Tibial artery (tissue), 4 donors: Measurements from ENCODE around the gene DCTN5.

Source experiments
- DNase-seq, 2 donors: peaks; one replicate each; pipeline ENCODE4 v3.0.0-alpha.2; 2019
- H3K27ac ChIP-seq, 2 donors: fragments of 200-600 bp; sonication (generic) in 1 of 2; 1 replicate in 1 of 2; 2 replicates in 1 of 2; pipeline ENCODE4 v1.5.1; 2018 to 2019; ENCODE audit warnings: mild to moderate bottlenecking in 1 of 2
- H3K27me3 ChIP-seq, 2 donors: fragments of 200-600 bp; sonication (generic) in 1 of 2; one replicate each; pipeline versions ENCODE4 v1.5.1 to v1.6.0; 2016 to 2019
- H3K36me3 ChIP-seq, 3 donors: fragments of 200-600 bp; sonication (generic) in 2 of 3; one replicate each; pipeline ENCODE4 v1.5.1; 2016 to 2019; ENCODE audit warnings: mild to moderate bottlenecking in 2 of 3
- H3K4me1 ChIP-seq, 4 donors: fragments of 200-600 bp; sonication (generic) in 2 of 4; 1 replicate in 3 of 4; 2 replicates in 1 of 4; pipeline ENCODE4 v1.5.1; 2016 to 2019
- H3K4me3 ChIP-seq, 2 donors: fragments of 200-600 bp; sonication (generic) in 1 of 2; 1 replicate in 1 of 2; 2 replicates in 1 of 2; pipeline ENCODE4 v1.5.1; 2018 to 2019; ENCODE audit warnings: mild to moderate bottlenecking in 2 of 2
- H3K9me3 ChIP-seq, 3 donors: fragments of 200-600 bp; sonication (generic) in 1 of 3; one replicate each; pipeline ENCODE4 v1.5.1; 2016 to 2019
- intact Hi-C: fragments of 100-400 bp; cut with DNase I; formaldehyde crosslinking; loops from one replicate; pipeline ENCODE4 v1.15.0; 2023; ENCODE audit warnings: low total_unique reads
- TF ChIP-seq, protein P1 (sequence below), 2 experiments: fragments of 200-600 bp in 1 of 2; fragments of 450-650 bp in 1 of 2; IDR thresholded peaks; one replicate each; pipeline ENCODE4 v1.5.1; 2017 to 2019; ENCODE audit warnings: antibody characterized with exemption in 2 of 2, mild to moderate bottlenecking in 1 of 2, moderate library complexity in 1 of 2

The DCTN5 gene

GRCh38 chr16:23666571-23667354 lies 25.5 kb downstream of the DCTN5 start:
- intact Hi-C loops: no loop called here

GRCh38 chr16:23667355-23667659 lies 26.0 kb downstream of the DCTN5 start:
- TF ChIP-seq, protein P1, sequence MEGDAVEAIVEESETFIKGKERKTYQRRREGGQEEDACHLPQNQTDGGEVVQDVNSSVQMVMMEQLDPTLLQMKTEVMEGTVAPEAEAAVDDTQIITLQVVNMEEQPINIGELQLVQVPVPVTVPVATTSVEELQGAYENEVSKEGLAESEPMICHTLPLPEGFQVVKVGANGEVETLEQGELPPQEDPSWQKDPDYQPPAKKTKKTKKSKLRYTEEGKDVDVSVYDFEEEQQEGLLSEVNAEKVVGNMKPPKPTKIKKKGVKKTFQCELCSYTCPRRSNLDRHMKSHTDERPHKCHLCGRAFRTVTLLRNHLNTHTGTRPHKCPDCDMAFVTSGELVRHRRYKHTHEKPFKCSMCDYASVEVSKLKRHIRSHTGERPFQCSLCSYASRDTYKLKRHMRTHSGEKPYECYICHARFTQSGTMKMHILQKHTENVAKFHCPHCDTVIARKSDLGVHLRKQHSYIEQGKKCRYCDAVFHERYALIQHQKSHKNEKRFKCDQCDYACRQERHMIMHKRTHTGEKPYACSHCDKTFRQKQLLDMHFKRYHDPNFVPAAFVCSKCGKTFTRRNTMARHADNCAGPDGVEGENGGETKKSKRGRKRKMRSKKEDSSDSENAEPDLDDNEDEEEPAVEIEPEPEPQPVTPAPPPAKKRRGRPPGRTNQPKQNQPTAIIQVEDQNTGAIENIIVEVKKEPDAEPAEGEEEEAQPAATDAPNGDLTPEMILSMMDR (IDR thresholded peaks at IDR 0.05): no peak
- peaks cover 77 to 97% (median 83%) of the 10 kb centered on the region in 3 donors for H3K36me3 ChIP-seq

More at GRCh38 chr16:23666571-23667354, 25.5 kb downstream of the DCTN5 start:
- H3K4me1 ChIP-seq: no peaks in the 10 kb centered on the region
- H3K4me3 ChIP-seq: no peak overlapping the region
- H3K27ac ChIP-seq: no peak overlapping the region
- no peaks in the 10 kb centered on the region for H3K27me3 ChIP-seq
- no peak for DNase-seq
- H3K9me3 ChIP-seq: no peaks in the 10 kb centered on the region
- H3K36me3 ChIP-seq: peaks cover 83 to 97% (median 83%) of the 10 kb centered on the region in 3 donors
- TF ChIP-seq, protein P1 (IDR thresholded peaks at IDR 0.05): no peak

DNA sequence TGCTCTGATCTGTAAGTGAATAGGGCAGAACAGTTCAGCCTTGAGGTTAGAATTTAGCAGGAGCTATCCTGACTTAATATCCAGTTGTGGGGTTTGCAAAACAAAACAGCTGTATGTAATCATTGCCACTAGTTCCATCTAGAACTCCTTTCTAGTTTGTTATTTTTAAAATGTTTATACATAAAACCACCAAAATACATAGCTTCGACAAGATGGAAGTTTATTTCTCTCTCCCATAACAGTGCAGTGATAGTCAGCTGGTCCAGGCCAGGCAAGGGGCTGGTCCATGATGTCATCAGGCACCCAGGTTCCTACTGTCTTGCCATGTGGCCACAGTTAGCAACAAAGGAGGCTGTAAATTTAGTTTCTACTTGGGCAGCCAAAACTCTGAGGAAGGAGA lies 27.0 kb downstream of the DCTN5 start:
- Histone ChIP-seq H3K27me3 (no peaks in the 10 kb centered on the region), H3K4me3 (no peak overlapping the region), H3K9me3 (no peaks in the 10 kb centered on the region), H3K27ac (no peak overlapping the region), H3K36me3 (peaks cover 72 to 94% (median 80%) of the 10 kb centered on the region in 3 donors), H3K4me1 (no peaks in the 10 kb centered on the region)
- intact Hi-C loops: no loop called here
- TF ChIP-seq, protein P1 (IDR thresholded peaks at IDR 0.05): no peak
- DNase-seq: no peak

More at GRCh38 chr16:23667355-23667659, 26.0 kb downstream of the DCTN5 start:
- no peak overlapping the region for H3K27ac ChIP-seq
- no peak overlapping the region for H3K4me3 ChIP-seq
- H3K4me1 ChIP-seq: no peaks in the 10 kb centered on the region
- intact Hi-C loops: no loop called here
- no peaks in the 10 kb centered on the region for H3K9me3 ChIP-seq
- no peaks in the 10 kb centered on the region for H3K27me3 ChIP-seq
- DNase-seq: no peak

DNA sequence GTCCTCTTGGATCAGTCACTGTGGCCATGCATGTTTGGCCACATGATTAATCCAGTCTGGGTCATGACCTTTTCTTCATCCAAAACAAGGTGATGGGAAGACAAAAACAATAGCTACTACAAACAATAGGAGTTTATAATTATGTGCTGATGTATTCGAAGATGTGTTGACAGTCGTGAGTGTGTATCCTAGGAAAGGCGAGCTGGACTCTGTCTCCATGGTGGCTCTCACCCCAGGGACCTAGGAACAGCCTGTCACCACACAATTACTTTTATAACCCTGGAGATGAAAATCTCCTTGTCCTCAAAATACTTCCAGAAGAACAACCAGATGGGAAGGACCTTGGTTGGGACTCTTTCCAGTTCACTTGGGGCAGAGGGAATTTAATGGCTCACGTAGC lies 27.6 kb downstream of the DCTN5 start:
- H3K4me1 ChIP-seq: no peaks in the 10 kb centered on the region
- H3K36me3 ChIP-seq: peaks cover 69 to 88% (median 73%) of the 10 kb centered on the region in 3 donors
- intact Hi-C loops: no loop called here
- H3K27me3 ChIP-seq: no peaks in the 10 kb centered on the region
- DNase-seq: no peak
- TF ChIP-seq, protein P1 (IDR thresholded peaks at IDR 0.05): no peak
- no peak overlapping the region for H3K27ac ChIP-seq
- no peak overlapping the region for H3K4me3 ChIP-seq
- H3K9me3 ChIP-seq: no peaks in the 10 kb centered on the region

GRCh38 chr16:23670137-23670776 lies 29.0 kb downstream of the DCTN5 start:
- no peak overlapping the region for H3K27ac ChIP-seq
- no peaks in the 10 kb centered on the region for H3K27me3 ChIP-seq
- H3K4me1 ChIP-seq: no peaks in the 10 kb centered on the region
- TF ChIP-seq, protein P1 (IDR thresholded peaks at IDR 0.05): no peak
- no peak for DNase-seq
- no peaks in the 10 kb centered on the region for H3K9me3 ChIP-seq
- no peak overlapping the region for H3K4me3 ChIP-seq
- peaks cover 55 to 80% (median 64%) of the 10 kb centered on the region in 3 donors for H3K36me3 ChIP-seq
- intact Hi-C loops: loop anchor here (10.0 kb wide), 1 partner anchor 365 kb away; no protein-coding TSS in a partner anchor
